ENCODE results near the gene SHOX.

SHOX gene

GRCh38 chrX:642436-643240 lies 12.0 kb downstream of the SHOX start:
- no peak for DNase-seq (ENCODE audit: low read depth)
- H3K4me3 ChIP-seq (ENCODE audit: low read depth, low read length) = no peak overlapping the region
- no peak for TF ChIP-seq CTCF (IDR thresholded peaks at IDR 0.05; ENCODE audit: control insufficient read depth, extremely low read depth, insufficient read depth)

- no peak overlapping the region for H3K4me3 ChIP-seq (ENCODE audit: low read depth, low read length)
- no peak for DNase-seq (ENCODE audit: low read depth)
- TF ChIP-seq CTCF (IDR thresholded peaks at IDR 0.05; ENCODE audit: control insufficient read depth, extremely low read depth, insufficient read depth) = no peak
Observed at GRCh38 chrX:643241-643595, 12.6 kb downstream of the SHOX start.

GRCh38 chrX:643911-644303 lies 13.3 kb downstream of the SHOX start:
- no peak overlapping the region for H3K4me3 ChIP-seq (ENCODE audit: low read depth, low read length)
- no peak for DNase-seq (ENCODE audit: low read depth)
- TF ChIP-seq CTCF (IDR thresholded peaks at IDR 0.05; ENCODE audit: control insufficient read depth, extremely low read depth, insufficient read depth) = no peak

GRCh38 chrX:644304-645281 lies 14.0 kb downstream of the SHOX start:
- no peak overlapping the region for H3K4me3 ChIP-seq (ENCODE audit: low read depth, low read length)
- DNase-seq (ENCODE audit: low read depth) = no peak
- TF ChIP-seq CTCF (IDR thresholded peaks at IDR 0.05; ENCODE audit: control insufficient read depth, extremely low read depth, insufficient read depth) = no peak

GRCh38 chrX:646228-646495 lies 15.6 kb downstream of the SHOX start:
- no peak overlapping the region for H3K4me3 ChIP-seq (ENCODE audit: low read depth, low read length)
- no peak for DNase-seq (ENCODE audit: low read depth)
- no peak for TF ChIP-seq CTCF (IDR thresholded peaks at IDR 0.05; ENCODE audit: control insufficient read depth, extremely low read depth, insufficient read depth)

- DNase-seq (ENCODE audit: low read depth) = no peak
- no peak overlapping the region for H3K4me3 ChIP-seq (ENCODE audit: low read depth, low read length)
- no peak for TF ChIP-seq CTCF (IDR thresholded peaks at IDR 0.05; ENCODE audit: control insufficient read depth, extremely low read depth, insufficient read depth)
Observed at GRCh38 chrX:646796-647195, 16.2 kb downstream of the SHOX start.

Measured in LNCaP clone FGC (cell line).